PC-9 (cell line): ENCODE data around the gene TRIM68.

Experiments used
- CTCF ChIP-seq: fragments of 200-600 bp; sonication (generic); conservative IDR thresholded peaks from 2 replicates; pipeline ENCODE4 v1.6.1; 2017; ENCODE audit warnings: mixed run types, antibody characterized with exemption, mild to moderate bottlenecking, moderate library complexity
- EZH2 ChIP-seq: fragments of 200-600 bp; sonication (generic); IDR thresholded peaks from 2 replicates; pipeline ENCODE4 v1.8.0; 2017; ENCODE audit warnings: antibody characterized with exemption, low read depth

- TF ChIP-seq CTCF, result no peak
- no peak for TF ChIP-seq EZH2
Observed at GRCh38 chr11:4611986-4612385, 4.0 kb upstream of the TRIM68 start.
